SK-N-SH (cell line): ENCODE data around the gene GPR180. TPM values are rescaled to one million over a fixed set of nuclear protein-coding genes. Genes with fewer than 3 reads are reported as not detected.

Source experiments
- CTCF ChIA-PET: fragments of 300-600, 350-600 bp; formaldehyde crosslinking; extraction: SDS; loops from one replicate; lab custom pipeline; 2021; lab: Yijun Ruan, JAX
- POLR2A ChIA-PET: fragments of 350-600 bp; sonication (Branson Sonifier 250); formaldehyde crosslinking; extraction: SDS; loops from one replicate; lab custom pipeline; 2020; ENCODE audit warnings: antibody characterized with exemption, inconsistent platforms; lab: Yijun Ruan, JAX
- DNase-seq: peaks from one replicate; pipeline ENCODE4 v3.0.0; 2012
- H2AFZ ChIP-seq: fragments of 200-600 bp; sonication (generic); 2 replicates; pipeline ENCODE4 v1.8.1; 2016; ENCODE audit warnings: antibody characterized with exemption, mild to moderate bottlenecking, low read depth
- H3F3A ChIP-seq: fragments of 200-600 bp; sonication (generic); replicated peaks from 2 replicates; pipeline ENCODE3; 2016; ENCODE audit warnings: antibody characterized with exemption, mild to moderate bottlenecking; ENCODE audit not compliant: insufficient read depth
- H3K27ac ChIP-seq, 2 experiments: fragments of 200-500 bp in 1 of 2; fragments of 200-600 bp in 1 of 2; sonication (Bioruptor generic) in 1 of 2; sonication (generic), shearing (Covaris generic) in 1 of 2; 2 replicates each; pipeline versions ENCODE4 v1.5.1 to v1.6.1; 2014 to 2016; ENCODE audit warnings: low read depth in 2 of 2, inconsistent platforms in 1 of 2, low read length in 1 of 2, mild to moderate bottlenecking in 1 of 2, mixed read lengths in 1 of 2
- H3K27me3 ChIP-seq: fragments of 200-600 bp; sonication (generic), shearing (Covaris generic); 2 replicates; pipeline ENCODE4 v1.6.1; 2016; ENCODE audit warnings: mixed run types; ENCODE audit not compliant: insufficient read depth
- H3K36me3 ChIP-seq, 2 experiments: fragments of 200-500 bp in 1 of 2; fragments of 200-600 bp in 1 of 2; sonication (Bioruptor generic) in 1 of 2; sonication (generic) in 1 of 2; replicated peaks in 1 of 2; 2 replicates each; pipeline versions ENCODE3 to v1.5.1; 2014 to 2016; ENCODE audit warnings: low read length in 1 of 2, mild to moderate bottlenecking in 1 of 2; ENCODE audit not compliant: insufficient read depth in 2 of 2, control insufficient read depth in 1 of 2
- H3K4me1 ChIP-seq, 2 experiments: fragments of 200-500 bp in 1 of 2; fragments of 200-600 bp in 1 of 2; sonication (Bioruptor generic) in 1 of 2; sonication (generic), shearing (Covaris generic) in 1 of 2; 2 replicates each; pipeline versions ENCODE4 v1.5.1 to v1.6.1; 2014 to 2016; ENCODE audit warnings: low read depth in 1 of 2, low read length in 1 of 2, mixed run types in 1 of 2; ENCODE audit not compliant: insufficient read depth in 2 of 2, control insufficient read depth in 1 of 2
- H3K4me2 ChIP-seq: fragments of 200-600 bp; sonication (generic), shearing (Covaris generic); 2 replicates; pipeline ENCODE4 v1.6.1; 2017; ENCODE audit warnings: mixed run types
- H3K4me3 ChIP-seq, 2 experiments: fragments of 200-500 bp in 1 of 2; fragments of 200-600 bp in 1 of 2; sonication (Bioruptor generic) in 1 of 2; sonication (generic), shearing (Covaris generic) in 1 of 2; 2 replicates each; pipeline versions ENCODE4 v1.5.1 to v1.8.1; 2014 to 2016; ENCODE audit warnings: low read depth in 2 of 2, inconsistent platforms in 1 of 2, low read length in 1 of 2, mild to moderate bottlenecking in 1 of 2, mixed read lengths in 1 of 2, moderate library complexity in 1 of 2
- H3K79me2 ChIP-seq: fragments of 200-600 bp; sonication (generic); 2 replicates; pipeline ENCODE4 v1.8.1; 2017; ENCODE audit warnings: mild to moderate bottlenecking; ENCODE audit not compliant: insufficient read depth
- H3K9ac ChIP-seq: fragments of 200-600 bp; sonication (generic); 2 replicates; pipeline ENCODE4 v1.6.1; 2017; ENCODE audit warnings: mixed run types
- H3K9me2 ChIP-seq: fragments of 200-600 bp; sonication (generic); 2 replicates; pipeline ENCODE4 v1.6.1; 2017; ENCODE audit warnings: mixed run types
- H3K9me3 ChIP-seq: fragments of 200-600 bp; sonication (generic); 2 replicates; pipeline ENCODE4 v1.6.1; 2017; ENCODE audit warnings: mixed run types, mild to moderate bottlenecking, moderate library complexity
- H4K20me1 ChIP-seq: fragments of 200-600 bp; sonication (generic); 2 replicates; pipeline ENCODE4 v1.6.1; 2017; ENCODE audit warnings: mild to moderate bottlenecking, mixed run types; ENCODE audit not compliant: insufficient read depth
- CHD2 ChIP-seq: fragments of 150-350 bp; IDR thresholded peaks from 2 replicates; pipeline ENCODE4 v1.6.1; 2018; ENCODE audit warnings: low read length; ENCODE audit not compliant: partially characterized antibody
- ELF1 ChIP-seq: IDR thresholded peaks from 2 replicates; pipeline ENCODE4 v1.4.0; 2012
- FOXJ3 ChIP-seq: sonication (generic); formaldehyde crosslinking; IDR thresholded peaks from 2 replicates; pipeline ENCODE4 v1.5.1; 2020; ENCODE audit warnings: mild to moderate bottlenecking, missing genetic modification reagents
- NFIC ChIP-seq: IDR thresholded peaks from 2 replicates; pipeline ENCODE4 v1.4.0; 2012; ENCODE audit warnings: borderline replicate concordance
- POLR2AphosphoS5 ChIP-seq: IDR thresholded peaks from 2 replicates; pipeline ENCODE4 v1.6.1; 2012; ENCODE audit warnings: low read depth, low read length
- SMC3 ChIP-seq: IDR thresholded peaks from 2 replicates; pipeline ENCODE4 v1.6.1; 2012; ENCODE audit warnings: low read depth, low read length, improper control_type of control experiment
- TAF1 ChIP-seq: IDR thresholded peaks from 2 replicates; pipeline ENCODE4 v1.6.1; 2012; ENCODE audit warnings: low read depth, mild to moderate bottlenecking, low read length, moderate library complexity, borderline replicate concordance
- TCF12 ChIP-seq: IDR thresholded peaks from 2 replicates; pipeline ENCODE4 v1.4.0; 2012
- TEAD4 ChIP-seq: IDR thresholded peaks from 2 replicates; pipeline ENCODE4 v1.4.0; 2012; ENCODE audit warnings: mild to moderate bottlenecking, borderline replicate concordance; ENCODE audit not compliant: insufficient read depth
- WGBS: methylation state at CpG from one replicate; pipeline ENCODE4 v1.1.6; 2017; ENCODE audit warnings: low lambda C conversion rate; 5-methylcytosine and 5-hydroxymethylcytosine counted together
- polyA plus RNA-seq, 3 experiments: library from polyadenylated mRNA; depleted of rRNA; stranded (reverse); fragments of >200 nt; gene quantifications; 2 replicates each; pipeline ENCODE4 v1.2.3, GENCODE V29; 2012
- TF ChIP-seq, protein P1 (sequence below): IDR thresholded peaks from 2 replicates; pipeline ENCODE4; 2012
- TF ChIP-seq, protein P2 (sequence below): IDR thresholded peaks from 2 replicates; pipeline ENCODE4 v1.4.0; 2012; ENCODE audit warnings: low read depth, borderline replicate concordance
- TF ChIP-seq, protein P3 (sequence below): fragments of 150-350 bp; IDR thresholded peaks from 2 replicates; pipeline ENCODE4 v1.6.1; 2017; ENCODE audit warnings: antibody characterized with exemption, low read length, low read depth, borderline replicate concordance

The GPR180 gene
- polyA plus RNA-seq, 1 of the 3 experiments (the other 2 are of a cell fraction) = 1.8 TPM

DNA sequence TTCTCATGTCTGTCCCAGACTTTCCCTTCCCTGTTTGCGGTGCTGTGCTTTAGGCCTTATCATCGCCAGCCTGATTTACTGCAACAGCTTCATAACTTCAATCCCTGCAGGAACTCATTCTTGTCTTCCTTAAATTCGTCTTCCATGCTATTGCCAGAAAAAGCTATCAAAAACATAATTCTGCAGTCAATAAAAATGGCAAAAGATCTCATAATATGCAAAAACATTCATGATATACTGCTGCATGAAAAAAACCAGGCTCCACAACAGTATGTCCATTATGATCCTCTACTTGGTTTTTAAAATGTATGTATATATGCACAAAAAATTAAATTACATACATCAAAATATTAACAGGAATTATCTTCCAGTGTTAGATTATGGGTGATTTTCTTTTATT lies 34.1 kb upstream of the GPR180 start:
- ChIA-PET POLR2A (no interaction called here), CTCF (interaction anchor here (0.6 kb wide), 1 partner anchor 45 kb away, joined by 3 read pairs; no protein-coding TSS in a partner anchor)
- Histone ChIP-seq H3K36me3 (peaks cover 0 to 32% of the 10 kb centered on the region in 2 experiments), H3K27me3 (no peaks in the 10 kb centered on the region), H3K27ac (no peak overlapping the region), H2AFZ (no peak overlapping the region), H3K79me2 (no peaks in the 10 kb centered on the region), H3K4me1 (no peaks in the 10 kb centered on the region), H3K4me2 (no peak overlapping the region), H3F3A (no peaks in the 10 kb centered on the region), H3K9me2 (no peaks in the 10 kb centered on the region), H4K20me1 (no peaks in the 10 kb centered on the region), H3K4me3 (no peak overlapping the region), H3K9me3 (no peaks in the 10 kb centered on the region), H3K9ac (no peak overlapping the region)
- DNase-seq = no peak
- WGBS = 95% methylated on average over 3 of the region's 3 CpGs
- TF ChIP-seq NFIC (no peak), ELF1 (no peak), POLR2AphosphoS5 (no peak), CHD2 (no peak), TEAD4 (no peak), TCF12 (no peak)
- TF ChIP-seq, protein P1, sequence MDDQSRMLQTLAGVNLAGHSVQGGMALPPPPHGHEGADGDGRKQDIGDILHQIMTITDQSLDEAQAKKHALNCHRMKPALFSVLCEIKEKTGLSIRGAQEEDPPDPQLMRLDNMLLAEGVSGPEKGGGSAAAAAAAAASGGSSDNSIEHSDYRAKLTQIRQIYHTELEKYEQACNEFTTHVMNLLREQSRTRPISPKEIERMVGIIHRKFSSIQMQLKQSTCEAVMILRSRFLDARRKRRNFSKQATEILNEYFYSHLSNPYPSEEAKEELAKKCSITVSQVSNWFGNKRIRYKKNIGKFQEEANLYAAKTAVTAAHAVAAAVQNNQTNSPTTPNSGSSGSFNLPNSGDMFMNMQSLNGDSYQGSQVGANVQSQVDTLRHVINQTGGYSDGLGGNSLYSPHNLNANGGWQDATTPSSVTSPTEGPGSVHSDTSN = no peak
- TF ChIP-seq, protein P2, sequence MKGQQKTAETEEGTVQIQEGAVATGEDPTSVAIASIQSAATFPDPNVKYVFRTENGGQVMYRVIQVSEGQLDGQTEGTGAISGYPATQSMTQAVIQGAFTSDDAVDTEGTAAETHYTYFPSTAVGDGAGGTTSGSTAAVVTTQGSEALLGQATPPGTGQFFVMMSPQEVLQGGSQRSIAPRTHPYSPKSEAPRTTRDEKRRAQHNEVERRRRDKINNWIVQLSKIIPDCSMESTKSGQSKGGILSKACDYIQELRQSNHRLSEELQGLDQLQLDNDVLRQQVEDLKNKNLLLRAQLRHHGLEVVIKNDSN = no peak

DNA sequence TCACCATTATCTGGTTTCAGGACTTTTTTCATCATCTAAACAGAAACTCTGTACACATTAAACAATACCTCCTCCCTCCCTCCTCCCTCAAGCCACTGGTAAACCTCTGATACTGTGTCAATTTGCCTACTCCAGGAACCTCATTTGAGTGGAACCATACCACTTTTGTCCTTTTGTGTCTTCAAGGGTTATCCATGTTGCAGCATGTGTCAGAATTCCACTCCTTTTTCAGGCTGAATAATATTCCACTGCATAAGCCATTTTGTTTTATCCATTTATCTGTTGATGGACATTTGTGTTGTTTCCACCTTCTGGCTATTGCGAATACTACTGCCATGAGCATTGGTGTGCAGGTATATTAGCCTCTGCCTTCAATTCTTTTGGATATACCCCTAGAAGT lies 33.2 kb upstream of the GPR180 start:
- Histone ChIP-seq H3K4me2 (no peak overlapping the region), H3K4me1 (no peaks in the 10 kb centered on the region), H3K27ac (no peak overlapping the region), H3K9me2 (no peaks in the 10 kb centered on the region), H2AFZ (no peak overlapping the region), H3K79me2 (no peaks in the 10 kb centered on the region), H3K4me3 (no peak overlapping the region), H3K27me3 (no peaks in the 10 kb centered on the region), H3F3A (no peaks in the 10 kb centered on the region), H3K9ac (no peak overlapping the region), H3K9me3 (no peaks in the 10 kb centered on the region), H3K36me3 (peaks cover 3 to 41% of the 10 kb centered on the region in 2 experiments), H4K20me1 (no peaks in the 10 kb centered on the region)
- WGBS = 93% methylated on average over 1 of the region's 1 CpG
- ChIA-PET CTCF (no interaction called here), POLR2A (no interaction called here)
- no peak for DNase-seq
- TF ChIP-seq TCF12 = no peak

DNA sequence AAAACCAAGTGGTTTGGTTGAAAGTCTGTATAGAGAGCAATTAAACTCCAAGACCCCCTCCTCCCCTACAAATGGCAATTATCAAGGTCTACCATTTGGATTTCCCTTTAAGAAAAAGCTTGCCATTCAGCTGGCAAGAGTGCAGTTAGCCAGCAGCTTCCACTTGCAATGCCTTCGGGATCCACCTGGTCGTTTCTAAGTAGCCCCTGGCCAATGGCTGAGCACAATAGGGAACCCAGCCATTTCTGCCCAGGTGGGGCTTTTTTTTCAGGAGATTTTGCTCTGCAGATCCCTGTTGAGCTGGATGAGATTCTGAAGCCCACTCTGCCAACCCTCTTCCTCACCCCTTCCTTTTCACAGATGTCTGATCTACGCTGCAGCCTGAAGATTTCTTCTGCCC lies 32.0 kb upstream of the GPR180 start:
- CTCF ChIA-PET = no interaction called here
- Histone ChIP-seq H3K27ac (no peak overlapping the region), H3K9me2 (no peaks in the 10 kb centered on the region), H3F3A (no peaks in the 10 kb centered on the region), H3K79me2 (no peaks in the 10 kb centered on the region), H3K4me3 (no peak overlapping the region), H3K9ac (no peak overlapping the region), H3K36me3 (peaks cover 13 to 52% of the 10 kb centered on the region in 2 experiments), H3K9me3 (no peaks in the 10 kb centered on the region), H4K20me1 (no peaks in the 10 kb centered on the region), H3K4me1 (no peaks in the 10 kb centered on the region), H2AFZ (no peak overlapping the region), H3K27me3 (no peaks in the 10 kb centered on the region), H3K4me2 (no peak overlapping the region)
- no peak for DNase-seq
- POLR2A ChIA-PET = no interaction called here
- 90% methylated on average over 3 of the region's 3 CpGs for WGBS
- TF ChIP-seq SMC3 = no peak
- TF ChIP-seq, protein P3, sequence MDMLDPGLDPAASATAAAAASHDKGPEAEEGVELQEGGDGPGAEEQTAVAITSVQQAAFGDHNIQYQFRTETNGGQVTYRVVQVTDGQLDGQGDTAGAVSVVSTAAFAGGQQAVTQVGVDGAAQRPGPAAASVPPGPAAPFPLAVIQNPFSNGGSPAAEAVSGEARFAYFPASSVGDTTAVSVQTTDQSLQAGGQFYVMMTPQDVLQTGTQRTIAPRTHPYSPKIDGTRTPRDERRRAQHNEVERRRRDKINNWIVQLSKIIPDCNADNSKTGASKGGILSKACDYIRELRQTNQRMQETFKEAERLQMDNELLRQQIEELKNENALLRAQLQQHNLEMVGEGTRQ = no peak
- no peak for TF ChIP-seq FOXJ3
- TF ChIP-seq TAF1 = no peak
